HCT116 (cell line): ENCODE data around the gene GARS1. TPM values are rescaled to one million over a fixed set of nuclear protein-coding genes. Genes with fewer than 3 reads are reported as not detected.
A peak's percentile ranks its signal among the peaks of the same experiment; 100 is the strongest.

Experiments used
- ATAC-seq: fragments of 200-7000 bp; cut with Tn5 transposase; 2 replicates; pipeline ENCODE4 v1.9.1; 2020; ENCODE audit warnings: mild to moderate bottlenecking, moderate library complexity
- BruUV-seq: library from RNA; stranded (reverse); fragments of 400-500 nt; replicated peaks from 2 replicates; lab custom pipeline; 2021; lab: Mats Ljungman, UMichigan
- CTCF ChIA-PET: fragments of 300-600 bp; sonication (Branson Sonifier 250); formaldehyde crosslinking; loops from one replicate; lab custom pipeline; 2021; ENCODE audit warnings: antibody characterized with exemption; lab: Charles Lee
- POLR2A ChIA-PET: fragments of 300-600, 350-600 bp; sonication (Branson Sonifier 250); formaldehyde crosslinking; loops from one replicate; lab custom pipeline; 2021; ENCODE audit warnings: antibody characterized with exemption; lab: Charles Lee
- RAD21 ChIA-PET, 2 experiments: fragments of 300-600 bp; sonication (Branson Sonifier 250); formaldehyde crosslinking; loops; one replicate each; lab custom pipeline; 2023; ENCODE audit warnings: low total read pairs in 2 of 2; ENCODE audit not compliant: uncharacterized antibody in 2 of 2, unreplicated experiment in 2 of 2, low non-redundant PET in 1 of 2; lab: Charles Lee
- DNase-seq: peaks from one replicate; pipeline ENCODE4 v3.0.0-alpha.2; 2010; ENCODE audit warnings: low read depth, low spot score
- H2AFZ ChIP-seq: fragments of 200-600 bp; shearing (Covaris generic), sonication (generic); 2 replicates; pipeline ENCODE4 v1.6.1; 2017; ENCODE audit warnings: low read depth, mixed run types, mixed read lengths, antibody characterized with exemption, low read length; ENCODE audit not compliant: poor library complexity, severe bottlenecking
- H3K27ac ChIP-seq: 2 replicates; pipeline ENCODE4 v1.5.1; 2012; ENCODE audit warnings: low read depth, low read length
- H3K27me3 ChIP-seq: fragments of 200-600 bp; sonication (generic); 2 replicates; pipeline ENCODE4 v1.6.1; 2016; ENCODE audit warnings: mixed run types, low read length, mixed read lengths; ENCODE audit not compliant: insufficient read depth
- H3K36me3 ChIP-seq, 2 experiments: fragments of 200-500 bp in 1 of 2; fragments of 200-600 bp in 1 of 2; sonication (Bioruptor generic) in 1 of 2; sonication (generic) in 1 of 2; 2 replicates each; pipeline versions ENCODE4 v1.5.1 to v1.6.1; 2014 to 2016; ENCODE audit warnings: low read length in 2 of 2, inconsistent platforms in 1 of 2, mixed read lengths in 1 of 2, mixed run types in 1 of 2; ENCODE audit not compliant: insufficient read depth in 2 of 2, control insufficient read depth in 1 of 2
- H3K4me1 ChIP-seq, 2 experiments: fragments of 200-600 bp in 1 of 2; sonication (generic) in 1 of 2; 2 replicates each; pipeline versions ENCODE4 v1.5.1 to v1.6.1; 2012 to 2017; ENCODE audit warnings: low read length in 2 of 2, inconsistent platforms in 1 of 2, mild to moderate bottlenecking in 1 of 2, mixed read lengths in 1 of 2, mixed run types in 1 of 2, moderate library complexity in 1 of 2; ENCODE audit not compliant: insufficient read depth in 2 of 2, control insufficient read depth in 1 of 2
- H3K4me2 ChIP-seq: fragments of 200-600 bp; sonication (generic); 2 replicates; pipeline ENCODE4 v1.6.1; 2017; ENCODE audit warnings: mixed run types, low read length, mixed read lengths
- H3K4me3 ChIP-seq, 2 experiments: fragments of 200-600 bp in 1 of 2; sonication (generic) in 1 of 2; replicated peaks in 1 of 2; 2 replicates each; pipeline ENCODE4 v1.5.1; 2011 to 2016; ENCODE audit warnings: low read length in 2 of 2, control low read depth in 1 of 2, low read depth in 1 of 2, mild to moderate bottlenecking in 1 of 2, mixed read lengths in 1 of 2, mixed run types in 1 of 2
- H3K79me2 ChIP-seq: fragments of 200-600 bp; sonication (generic); 2 replicates; pipeline ENCODE4 v1.6.1; 2017; ENCODE audit warnings: mild to moderate bottlenecking, mixed run types, low read length, moderate library complexity, mixed read lengths; ENCODE audit not compliant: insufficient read depth
- H3K9ac ChIP-seq: fragments of 200-600 bp; sonication (generic); 2 replicates; pipeline ENCODE4 v1.6.1; 2016; ENCODE audit warnings: low read length, mixed read lengths
- H3K9me2 ChIP-seq: fragments of 200-600 bp; sonication (generic), shearing (Covaris generic); 2 replicates; pipeline ENCODE4 v1.6.1; 2017; ENCODE audit warnings: mixed run types, mild to moderate bottlenecking, moderate library complexity; ENCODE audit not compliant: insufficient read depth
- H3K9me3 ChIP-seq, 2 experiments: fragments of 200-500 bp in 1 of 2; fragments of 200-600 bp in 1 of 2; sonication (Bioruptor generic) in 1 of 2; sonication (generic) in 1 of 2; 2 replicates each; pipeline ENCODE4 v1.6.1; 2014 to 2017; ENCODE audit warnings: low read length in 2 of 2, mixed read lengths in 2 of 2, inconsistent platforms in 1 of 2, low read depth in 1 of 2, mild to moderate bottlenecking in 1 of 2, mixed run types in 1 of 2, moderate library complexity in 1 of 2; ENCODE audit not compliant: control insufficient read depth in 1 of 2, insufficient read depth in 1 of 2
- H4K20me1 ChIP-seq: fragments of 200-600 bp; sonication (generic), shearing (Covaris generic); 2 replicates; pipeline ENCODE4 v1.6.1; 2017; ENCODE audit warnings: mixed run types, mild to moderate bottlenecking, moderate library complexity; ENCODE audit not compliant: insufficient read depth
- CEBPB ChIP-seq: IDR thresholded peaks from 2 replicates; pipeline ENCODE4 v1.6.1; 2012; ENCODE audit warnings: low read depth
- FOSL1 ChIP-seq: IDR thresholded peaks from 2 replicates; pipeline ENCODE4 v1.6.1; 2012; ENCODE audit warnings: low read depth
- JUND ChIP-seq: IDR thresholded peaks from 2 replicates; pipeline ENCODE4 v1.6.1; 2012
- POLR2AphosphoS5 ChIP-seq: IDR thresholded peaks from 2 replicates; pipeline ENCODE4 v1.6.1; 2011; ENCODE audit warnings: mild to moderate bottlenecking, low read depth, low read length, moderate library complexity
- RAD21 ChIP-seq: IDR thresholded peaks from 2 replicates; pipeline ENCODE4 v1.6.1; 2012; ENCODE audit warnings: low read depth, mild to moderate bottlenecking
- REST ChIP-seq: IDR thresholded peaks from 2 replicates; pipeline ENCODE4 v1.6.1; 2012; ENCODE audit warnings: low read depth
- SP1 ChIP-seq: IDR thresholded peaks from 2 replicates; pipeline ENCODE4 v1.6.1; 2012; ENCODE audit warnings: low read depth
- SRF ChIP-seq: IDR thresholded peaks from 2 replicates; pipeline ENCODE4 v1.6.1; 2012; ENCODE audit warnings: low read depth
- TCF7L2 ChIP-seq: IDR thresholded peaks from 2 replicates; pipeline ENCODE4 v1.7.0; 2011; ENCODE audit warnings: borderline replicate concordance, inconsistent platforms; ENCODE audit not compliant: insufficient read depth, insufficient read length; ENCODE audit errors: extremely low read depth
- YY1 ChIP-seq: IDR thresholded peaks from 2 replicates; pipeline ENCODE4 v1.6.1; 2011; ENCODE audit warnings: low read length, low read depth, moderate library complexity, mild to moderate bottlenecking; ENCODE audit not compliant: insufficient replicate concordance; ENCODE audit errors: extremely low read depth
- ZBTB33 ChIP-seq: IDR thresholded peaks from 2 replicates; pipeline ENCODE4 v1.6.1; 2011; ENCODE audit warnings: mild to moderate bottlenecking, low read length, moderate library complexity; ENCODE audit not compliant: insufficient replicate concordance; ENCODE audit errors: extremely low read depth
- ZFX ChIP-seq: fragments of 450-650 bp; IDR thresholded peaks from 2 replicates; pipeline ENCODE4 v1.6.1; 2017
- intact Hi-C: fragments of 100-400 bp; cut with micrococcal nuclease; formaldehyde crosslinking; loops from 2 replicates; pipeline ENCODE4 v1.10.0; 2022
- total RNA-seq: library from RNA; stranded (reverse); gene quantifications from one replicate; pipeline ENCODE4 v1.2.1, GENCODE V29; 2021; ENCODE audit not compliant: unreplicated experiment
- TF ChIP-seq, protein P1 (sequence below), 3 experiments: fragments of 200-600 bp in 1 of 3; sonication (generic) in 1 of 3; IDR thresholded peaks in 2 of 3; conservative IDR thresholded peaks in 1 of 3; 2 replicates each; pipeline ENCODE4 v1.5.1; 2012 to 2017; ENCODE audit warnings: low read depth in 2 of 3, low read length in 2 of 3, antibody characterized with exemption in 1 of 3, borderline replicate concordance in 1 of 3, control low read depth in 1 of 3, mild to moderate bottlenecking in 1 of 3, mixed read lengths in 1 of 3, mixed run types in 1 of 3, moderate library complexity in 1 of 3; ENCODE audit not compliant: insufficient read depth in 1 of 3
- TF ChIP-seq, protein P2 (sequence below): IDR thresholded peaks from 2 replicates; pipeline ENCODE4 v1.6.1; 2012
- TF ChIP-seq, protein P3 (sequence below): IDR thresholded peaks from 2 replicates; pipeline ENCODE4 v1.6.1; 2012

Gene GARS1
- total RNA-seq, 1 experiment from 2014 or later: 329 TPM

DNA sequence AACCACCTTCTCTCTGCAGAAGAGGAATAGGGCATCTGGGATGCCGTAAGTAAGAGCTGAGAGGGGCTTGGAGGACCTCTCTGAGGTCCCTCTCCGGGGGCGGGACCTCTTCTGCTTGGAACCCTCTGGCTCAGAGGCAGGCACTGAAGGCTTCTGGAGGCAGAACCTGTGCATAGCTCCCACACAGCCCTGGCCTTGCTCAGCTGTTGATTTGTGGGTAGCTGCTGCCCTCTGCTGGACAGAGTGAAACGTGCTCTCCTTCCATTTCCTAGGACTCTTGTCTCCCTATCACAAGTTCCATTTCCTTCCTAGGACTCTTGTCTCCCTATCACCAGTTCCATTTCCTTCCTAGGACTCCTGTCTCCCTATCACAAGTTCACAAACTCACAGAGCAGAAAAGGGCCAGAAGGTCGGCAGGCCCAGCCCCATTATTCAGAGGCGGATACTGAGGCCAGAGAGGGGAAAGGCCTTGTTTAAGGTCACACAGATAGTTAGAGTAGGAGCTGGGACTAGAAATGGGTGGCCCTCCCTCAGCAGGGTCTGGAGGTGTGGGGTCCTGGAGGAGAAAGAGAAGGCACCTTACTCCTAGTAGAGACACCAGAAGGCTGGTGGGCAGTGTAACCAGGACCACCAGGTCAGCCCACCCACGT, 30.3 kb upstream of the GARS1 start:
- Histone ChIP-seq H3K9me2 (no peaks in the 10 kb centered on the region), H3K4me3 (no peak overlapping the region), H3K79me2 (no peaks in the 10 kb centered on the region), H3K27ac (no peak overlapping the region), H2AFZ (no peak overlapping the region), H3K36me3 (peaks cover 0 to 14% of the 10 kb centered on the region in 2 experiments; a peak in 1 of 4 replicates), H3K27me3 (no peaks in the 10 kb centered on the region), H3K9ac (no peak overlapping the region), H3K4me2 (peak overlapping the region; percentile 67; the same call in 1 of the 2 replicates), H3K4me1 (peaks cover 15 to 24% of the 10 kb centered on the region in 2 experiments), H4K20me1 (no peaks in the 10 kb centered on the region), H3K9me3 (no peaks in the 10 kb centered on the region)
- DNase-seq (peak; percentile 78), ATAC-seq (peak; percentile 92)
- intact Hi-C loops: loop anchor here (1.0 to 10.0 kb wide), 7 partner anchors 16 to 500 kb away; partner anchors contain the start of gene ZNRF2
- TF ChIP-seq ZBTB33 (no peak), CEBPB (no peak), SP1 (no peak), SRF (no peak), YY1 (no peak), RAD21 (peak; percentile 96), ZFX (no peak), JUND (no peak), POLR2AphosphoS5 (no peak), TCF7L2 (no peak), REST (no peak), FOSL1 (no peak)
- TF ChIP-seq, protein P1, sequence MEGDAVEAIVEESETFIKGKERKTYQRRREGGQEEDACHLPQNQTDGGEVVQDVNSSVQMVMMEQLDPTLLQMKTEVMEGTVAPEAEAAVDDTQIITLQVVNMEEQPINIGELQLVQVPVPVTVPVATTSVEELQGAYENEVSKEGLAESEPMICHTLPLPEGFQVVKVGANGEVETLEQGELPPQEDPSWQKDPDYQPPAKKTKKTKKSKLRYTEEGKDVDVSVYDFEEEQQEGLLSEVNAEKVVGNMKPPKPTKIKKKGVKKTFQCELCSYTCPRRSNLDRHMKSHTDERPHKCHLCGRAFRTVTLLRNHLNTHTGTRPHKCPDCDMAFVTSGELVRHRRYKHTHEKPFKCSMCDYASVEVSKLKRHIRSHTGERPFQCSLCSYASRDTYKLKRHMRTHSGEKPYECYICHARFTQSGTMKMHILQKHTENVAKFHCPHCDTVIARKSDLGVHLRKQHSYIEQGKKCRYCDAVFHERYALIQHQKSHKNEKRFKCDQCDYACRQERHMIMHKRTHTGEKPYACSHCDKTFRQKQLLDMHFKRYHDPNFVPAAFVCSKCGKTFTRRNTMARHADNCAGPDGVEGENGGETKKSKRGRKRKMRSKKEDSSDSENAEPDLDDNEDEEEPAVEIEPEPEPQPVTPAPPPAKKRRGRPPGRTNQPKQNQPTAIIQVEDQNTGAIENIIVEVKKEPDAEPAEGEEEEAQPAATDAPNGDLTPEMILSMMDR (IDR thresholded peaks at IDR 0.05 in 2 of 3, conservative IDR thresholded peaks at IDR 0.05 in 1 of 3; ENCODE audit: borderline replicate concordance in 1 of 3, insufficient read depth in 1 of 3, low read depth in 2 of 3, low read length in 2 of 3): peak; percentile 82 to 87 (median 83)
- TF ChIP-seq, protein P2, sequence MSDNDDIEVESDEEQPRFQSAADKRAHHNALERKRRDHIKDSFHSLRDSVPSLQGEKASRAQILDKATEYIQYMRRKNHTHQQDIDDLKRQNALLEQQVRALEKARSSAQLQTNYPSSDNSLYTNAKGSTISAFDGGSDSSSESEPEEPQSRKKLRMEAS: no peak
- TF ChIP-seq, protein P3, sequence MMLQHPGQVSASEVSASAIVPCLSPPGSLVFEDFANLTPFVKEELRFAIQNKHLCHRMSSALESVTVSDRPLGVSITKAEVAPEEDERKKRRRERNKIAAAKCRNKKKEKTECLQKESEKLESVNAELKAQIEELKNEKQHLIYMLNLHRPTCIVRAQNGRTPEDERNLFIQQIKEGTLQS: no peak
- POLR2A ChIA-PET: interaction anchor here (1.9 kb wide), 1 partner anchor 14 kb away, joined by 6 read pairs; no protein-coding TSS in a partner anchor
- CTCF ChIA-PET: interaction anchor here (0.6 to 3.7 kb wide), 24 partner anchors 9 to 816 kb away, joined by 3 to 50 read pairs (median 4); no protein-coding TSS in a partner anchor
- RAD21 ChIA-PET: interaction anchor here (1.0 to 2.4 kb wide), 9 partner anchors 9 to 288 kb away, joined by 3 to 11 read pairs (median 8); no protein-coding TSS in a partner anchor
- BruUV-seq: no TSS peak
